ENCODE results near the gene ZNF813.
"Not testable (repeated sequence)": the region's sequence is repeated elsewhere in the genome, so short reads cannot be mapped to it uniquely, and the experiment has no call there.

Gene ZNF813

GRCh38 chr19:53504365-53504703 lies 36.8 kb downstream of the ZNF813 start:
- TF ChIP-seq CTCF (IDR thresholded peaks at IDR 0.05; ENCODE audit: control insufficient read depth, insufficient read depth, low read depth, low read length, missing control alignments): peak; percentile 29
- H3K4me3 ChIP-seq (ENCODE audit: control insufficient read depth, low read depth, low read length); DNase-seq (ENCODE audit: low read depth): not testable (repeated sequence)

DNA sequence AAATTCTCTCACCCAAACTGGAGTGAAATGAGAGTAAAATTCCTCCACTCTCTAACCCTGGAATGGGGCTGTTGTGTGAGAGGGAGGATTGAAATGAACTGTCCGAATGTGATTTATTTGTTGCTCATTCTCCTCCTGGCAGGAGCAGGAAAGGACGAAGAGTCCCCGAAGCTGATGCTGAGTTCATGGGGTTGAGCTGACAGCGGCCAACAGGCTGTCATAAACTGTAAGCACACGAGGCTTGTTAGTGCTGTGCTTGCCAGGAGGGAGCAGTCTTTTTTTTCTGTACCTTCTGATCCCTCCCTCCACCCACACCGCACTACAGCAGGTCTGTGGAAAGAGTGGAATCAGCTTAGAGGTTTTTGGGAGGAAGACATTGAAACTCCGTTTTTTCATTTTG lies 37.4 kb downstream of the ZNF813 start:
- no peak overlapping the region for H3K4me3 ChIP-seq (ENCODE audit: control insufficient read depth, low read depth, low read length)
- no peak for DNase-seq (ENCODE audit: low read depth)

GRCh38 chr19:53506728-53507127 lies 39.2 kb downstream of the ZNF813 start:
- no peak for TF ChIP-seq CTCF (IDR thresholded peaks at IDR 0.05; ENCODE audit: control insufficient read depth, insufficient read depth, low read depth, low read length, missing control alignments)
- no peak for DNase-seq (ENCODE audit: low read depth)
- no peak overlapping the region for H3K4me3 ChIP-seq (ENCODE audit: control insufficient read depth, low read depth, low read length)

More for the DNA sequence above, 37.4 kb downstream of the ZNF813 start:
- TF ChIP-seq CTCF (IDR thresholded peaks at IDR 0.05; ENCODE audit: control insufficient read depth, insufficient read depth, low read depth, low read length, missing control alignments): no peak

- no peak for TF ChIP-seq CTCF (IDR thresholded peaks at IDR 0.05; ENCODE audit: control insufficient read depth, insufficient read depth, low read depth, low read length, missing control alignments)
- H3K4me3 ChIP-seq (ENCODE audit: control insufficient read depth, low read depth, low read length): no peak overlapping the region
- no peak for DNase-seq (ENCODE audit: low read depth)
These were observed 40.2 kb downstream of the ZNF813 start for GRCh38 chr19:53507523-53508442.

- no peak for TF ChIP-seq CTCF (IDR thresholded peaks at IDR 0.05; ENCODE audit: control insufficient read depth, insufficient read depth, low read depth, low read length, missing control alignments)
- no peak overlapping the region for H3K4me3 ChIP-seq (ENCODE audit: control insufficient read depth, low read depth, low read length)
- no peak for DNase-seq (ENCODE audit: low read depth)
These were observed 41.9 kb downstream of the ZNF813 start for GRCh38 chr19:53509443-53509842.

DNA sequence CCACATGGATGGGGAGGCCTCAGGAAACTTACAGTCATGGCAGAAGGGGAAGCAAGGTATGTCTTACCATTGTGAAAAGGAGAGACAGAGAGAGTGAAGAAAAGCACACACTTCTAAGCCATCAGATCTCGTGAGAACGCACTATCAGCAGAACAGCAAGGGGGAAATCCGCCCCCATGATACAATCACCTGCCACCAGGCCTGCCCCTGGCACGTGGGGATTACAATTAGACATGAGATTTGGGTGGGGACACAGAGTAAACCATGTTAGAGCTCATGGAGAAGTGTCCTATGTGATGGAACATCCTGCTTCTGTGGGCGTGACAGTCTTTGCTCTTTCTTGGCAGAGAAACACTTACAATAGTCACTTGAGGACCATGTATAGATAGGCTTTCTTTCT lies 42.3 kb downstream of the ZNF813 start:
- TF ChIP-seq CTCF (IDR thresholded peaks at IDR 0.05; ENCODE audit: control insufficient read depth, insufficient read depth, low read depth, low read length, missing control alignments): no peak
- DNase-seq (ENCODE audit: low read depth): no peak

More for the DNA sequence above, 42.3 kb downstream of the ZNF813 start:
- no peak overlapping the region for H3K4me3 ChIP-seq (ENCODE audit: control insufficient read depth, low read depth, low read length)

Data from AG09309 (cell line).